Ramos (cell line): ENCODE results near the gene ZNF883.

ENCODE experiments used
- in situ Hi-C: fragments of 300-500 bp; cut with MboI; formaldehyde crosslinking; loops from one replicate; pipeline ENCODE4 v1.14.3; 2022; ENCODE audit warnings: low sequenced_read_pairs; ENCODE audit not compliant: unreplicated experiment

The ZNF883 gene

DNA sequence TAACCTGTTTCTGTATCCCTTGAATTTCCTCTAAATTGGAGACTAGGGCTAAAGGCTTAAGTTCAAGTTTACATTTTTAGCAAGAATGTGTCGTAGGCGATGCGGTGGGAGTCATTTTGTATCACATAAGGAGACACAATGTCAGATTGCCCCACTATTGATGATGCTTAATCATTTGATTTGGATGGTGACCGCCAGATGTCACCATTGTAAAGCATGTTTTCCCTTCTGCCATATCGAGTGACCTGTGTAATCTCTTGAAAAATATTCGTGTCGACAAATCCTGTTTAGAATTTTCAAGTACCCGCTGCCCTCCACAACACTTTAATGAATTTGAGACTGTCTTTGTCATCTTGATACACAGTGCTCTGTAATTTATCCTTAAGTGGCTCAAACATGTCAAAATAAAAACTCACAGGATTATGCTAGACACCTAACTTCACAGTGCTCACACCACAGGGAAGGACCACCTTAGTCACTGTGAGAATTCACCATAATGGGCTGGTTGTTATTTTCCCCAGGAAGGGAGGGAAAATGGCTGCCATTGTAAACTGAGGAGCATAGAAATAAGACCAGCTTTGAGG is 86.8 kb downstream of the ZNF883 start:
- in situ Hi-C loops = no loop called here

DNA sequence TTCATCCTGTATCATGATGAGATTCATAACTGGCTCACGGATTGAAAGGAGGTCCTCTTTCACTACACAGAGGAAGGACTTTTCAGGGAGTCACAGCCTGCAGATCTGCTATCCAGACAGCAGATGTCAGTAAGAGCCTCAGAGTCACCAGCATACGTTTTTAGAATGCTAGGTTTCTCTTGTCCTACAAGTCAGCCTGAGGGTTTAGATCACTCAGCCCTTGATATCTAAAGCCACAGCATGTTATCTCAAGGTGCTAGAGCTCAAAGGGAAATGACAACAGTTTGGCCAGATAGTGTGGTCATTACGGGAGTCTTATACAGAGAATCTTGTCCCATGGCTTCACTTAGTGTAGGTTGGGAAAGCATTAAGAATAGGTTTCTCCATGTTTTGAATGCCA is 90.4 kb downstream of the ZNF883 start:
- in situ Hi-C loops = no loop called here

DNA sequence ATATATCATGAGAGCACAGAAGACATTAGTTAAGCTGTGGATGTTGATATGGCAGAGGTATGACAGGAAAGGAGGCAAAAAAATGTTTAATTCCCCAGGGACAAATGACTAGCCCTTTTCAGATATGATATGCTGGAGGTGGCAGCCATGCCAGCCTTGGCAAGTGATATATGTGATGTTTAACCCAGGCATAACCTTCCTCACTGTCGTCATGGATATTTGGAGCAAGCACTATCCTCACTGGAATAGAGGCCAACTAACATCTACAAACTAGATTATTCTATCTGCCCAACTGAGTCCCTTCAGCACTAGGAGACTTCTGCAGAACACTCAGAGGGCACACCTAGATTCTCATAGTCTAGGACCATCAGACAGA is 94.0 kb downstream of the ZNF883 start:
- in situ Hi-C loops = no loop called here

DNA sequence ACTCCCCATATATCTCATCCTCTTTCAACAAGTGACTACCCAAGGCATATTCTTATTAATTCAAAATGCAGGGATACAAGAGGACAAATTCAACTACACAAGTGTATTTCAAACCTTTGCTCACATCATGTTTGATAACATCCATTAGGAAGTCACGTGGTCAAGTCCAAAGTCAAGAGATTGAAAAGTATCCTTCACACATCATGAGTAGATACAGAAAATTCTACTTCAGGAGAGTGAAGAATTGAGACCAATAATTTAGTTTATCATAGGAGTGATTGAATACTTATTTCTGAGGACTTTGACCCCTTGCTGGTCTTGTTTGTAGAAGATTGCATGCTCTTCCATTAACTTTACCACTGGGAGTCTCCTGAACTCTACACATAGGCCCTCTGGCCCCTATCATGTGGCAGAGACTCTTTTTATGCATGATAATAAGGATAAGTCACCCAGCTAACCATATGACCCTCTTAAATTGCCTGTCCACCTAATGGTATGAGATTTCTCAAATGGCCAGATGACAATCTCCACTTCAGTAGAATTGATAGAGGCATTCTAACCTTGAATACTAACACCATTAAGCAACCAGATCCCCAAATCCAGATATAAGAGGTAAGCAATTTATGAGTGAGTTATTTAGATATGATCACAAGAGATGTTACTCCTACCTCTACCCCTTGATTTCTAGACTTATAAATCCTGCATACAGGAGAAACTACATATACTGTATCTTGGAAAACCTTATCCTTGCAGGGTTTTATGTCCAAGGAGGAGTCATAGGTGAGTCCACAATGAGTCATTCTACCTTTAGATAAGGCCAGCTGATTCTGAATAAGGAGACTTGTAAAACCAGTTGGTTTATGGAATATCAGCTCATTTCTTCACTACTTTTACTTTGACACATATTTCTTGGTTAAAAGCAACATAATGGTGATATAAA is 94.7 kb downstream of the ZNF883 start:
- in situ Hi-C loops = no loop called here

DNA sequence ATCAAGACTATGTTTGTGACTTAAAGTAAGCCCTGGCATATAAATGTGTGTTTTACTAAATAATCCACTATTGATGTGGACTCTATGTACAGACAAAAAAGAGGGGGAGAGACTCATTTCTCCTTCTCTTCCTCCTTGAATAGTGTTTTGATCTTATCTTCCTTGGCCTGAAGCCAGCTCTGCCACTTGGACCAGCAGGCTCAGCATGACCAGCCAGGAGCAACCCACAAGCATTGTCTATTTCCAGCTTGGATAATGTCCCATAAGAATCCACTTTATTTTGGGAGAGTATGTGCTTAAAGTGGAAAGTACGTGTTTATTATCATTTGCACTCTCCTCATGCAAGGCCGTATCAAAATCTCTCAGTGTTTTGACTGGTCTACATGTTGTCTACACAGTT is 97.5 kb downstream of the ZNF883 start:
- in situ Hi-C loops = no loop called here

DNA sequence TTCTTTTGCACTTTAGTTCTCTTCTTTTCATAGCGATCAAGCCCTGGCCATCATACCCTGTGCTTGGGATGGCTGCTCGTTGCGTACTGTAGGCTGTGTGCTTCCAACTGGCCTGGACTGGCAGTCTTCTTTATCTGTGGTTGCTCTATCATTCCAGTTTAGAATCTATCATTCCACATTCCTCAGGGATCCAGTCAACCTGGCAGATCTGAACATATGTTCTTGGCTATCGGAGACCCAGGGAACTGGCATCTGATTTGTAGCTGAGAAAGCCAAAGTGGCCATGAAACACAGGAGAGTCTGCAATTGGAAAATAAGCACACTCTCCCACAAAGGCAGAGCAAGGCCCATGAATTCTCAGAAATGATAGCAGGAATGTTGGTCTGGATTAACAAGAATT is 98.7 kb downstream of the ZNF883 start:
- in situ Hi-C loops = no loop called here

DNA sequence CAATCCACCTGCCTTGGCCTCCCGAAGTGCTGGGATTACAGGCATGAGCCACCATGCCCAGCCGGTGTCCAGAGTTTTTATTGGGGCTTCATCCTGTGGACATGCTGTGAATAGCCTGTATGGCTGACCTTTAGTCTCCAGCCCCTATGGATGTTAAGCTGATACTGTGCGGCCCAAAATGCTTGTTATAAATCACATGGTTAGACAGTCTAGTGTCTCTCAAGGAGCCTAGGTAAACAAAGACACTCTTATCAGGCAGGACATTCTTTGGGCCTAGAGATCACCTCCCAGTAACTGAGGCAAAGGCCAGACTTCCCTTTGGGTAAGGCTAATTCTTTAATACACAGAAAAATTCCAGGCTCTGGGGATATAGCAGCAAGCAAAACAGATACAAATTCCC is 99.4 kb downstream of the ZNF883 start:
- in situ Hi-C loops = no loop called here

DNA sequence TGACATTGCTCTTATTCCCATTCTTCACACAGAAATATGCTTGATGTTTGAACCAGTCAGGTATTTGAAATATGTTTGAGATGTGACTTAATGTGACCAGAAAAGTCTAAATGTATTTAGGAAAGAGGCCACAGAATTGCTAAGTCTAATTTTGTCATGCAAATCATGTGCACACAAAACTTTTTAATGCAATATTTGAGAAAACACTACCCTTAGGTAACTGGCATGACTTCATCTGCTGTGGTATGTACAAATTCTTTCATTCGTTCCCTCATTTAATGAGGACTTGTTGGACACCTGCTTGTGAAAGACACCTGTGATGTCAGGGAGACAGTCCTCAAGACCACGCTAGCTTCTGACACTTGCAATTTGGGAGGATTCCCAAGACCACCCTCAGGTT is 100.3 kb downstream of the ZNF883 start:
- in situ Hi-C loops = no loop called here
